ENCODE data around the gene UBE2U.

DNA sequence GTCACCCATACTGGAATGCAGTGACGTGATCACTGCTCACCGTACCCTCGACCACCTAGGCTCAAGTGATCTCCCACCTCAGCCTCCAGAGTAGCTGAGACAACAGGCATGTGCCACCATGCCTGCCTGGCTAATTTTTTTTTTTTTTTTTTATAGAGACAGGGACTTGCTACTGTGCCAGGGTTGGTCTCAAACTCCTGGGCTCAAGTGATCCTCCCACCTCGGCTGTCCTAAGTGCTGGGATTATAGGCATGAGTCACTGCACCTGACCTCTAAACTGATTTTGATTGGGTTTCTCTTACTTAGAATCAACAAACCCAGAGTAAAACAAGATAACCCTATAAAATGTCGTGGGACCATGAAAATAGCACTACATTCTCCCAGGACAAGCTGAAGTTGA is 112.0 kb downstream of the UBE2U start:
- no peak for TF ChIP-seq EZH2 (IDR thresholded peaks at IDR 0.05; ENCODE audit: insufficient read depth, poor library complexity, severe bottlenecking)
- TF ChIP-seq EZH2phosphoT487 (IDR thresholded peaks at IDR 0.05; ENCODE audit: insufficient read depth, low read depth), result no peak

Measured in GM23248 (cell line).